H1 (cell line): Measurements from ENCODE around the gene DVL2. TPM values are rescaled to one million over a fixed set of nuclear protein-coding genes. Genes with fewer than 3 reads are reported as not detected.

Experiments used
- CBX5 ChIP-seq: fragments of 300-800, 300-1000 bp; sonication (generic); IDR thresholded peaks from 2 replicates; pipeline ENCODE4 v1.7.1; 2016; ENCODE audit warnings: antibody characterized with exemption, low read length, low read depth
- CBX8 ChIP-seq: fragments of 300-800, 300-1000 bp; sonication (generic); IDR thresholded peaks from 2 replicates; pipeline ENCODE4 v1.7.1; 2016; ENCODE audit warnings: low read depth, low read length, borderline replicate concordance
- CHD1 ChIP-seq: IDR thresholded peaks from 2 replicates; pipeline ENCODE4 v1.6.1; 2012; ENCODE audit warnings: low read depth, low read length, improper control_type of control experiment
- CHD2 ChIP-seq: IDR thresholded peaks from 2 replicates; pipeline ENCODE4 v1.6.1; 2012; ENCODE audit warnings: low read length, improper control_type of control experiment
- FOSL1 ChIP-seq: IDR thresholded peaks from 2 replicates; pipeline ENCODE4 v1.6.1; 2011; ENCODE audit warnings: mild to moderate bottlenecking, low read depth, low read length, moderate library complexity; ENCODE audit not compliant: insufficient read depth
- GTF2F1 ChIP-seq: IDR thresholded peaks from 2 replicates; pipeline ENCODE4 v1.6.1; 2012; ENCODE audit warnings: low read depth, low read length, improper control_type of control experiment, borderline replicate concordance
- HDAC2 ChIP-seq, 2 experiments: fragments of 300-600 bp in 1 of 2; sonication (generic) in 1 of 2; IDR thresholded peaks; 2 replicates each; pipeline ENCODE4 v1.6.1; 2011 to 2012; ENCODE audit warnings: low read depth in 2 of 2, low read length in 2 of 2, mild to moderate bottlenecking in 2 of 2, moderate library complexity in 2 of 2, borderline replicate concordance in 1 of 2, inconsistent platforms in 1 of 2
- JUND ChIP-seq: IDR thresholded peaks from 2 replicates; pipeline ENCODE4 v1.6.1; 2011; ENCODE audit warnings: mild to moderate bottlenecking, improper control_type of control experiment, low read length
- KDM1A ChIP-seq: fragments of 200-600, 300-600 bp; sonication (generic); IDR thresholded peaks from 2 replicates; pipeline ENCODE4 v1.7.1; 2016; ENCODE audit warnings: mild to moderate bottlenecking, low read length, borderline replicate concordance
- KDM5A ChIP-seq: fragments of 200-600 bp; IDR thresholded peaks from 2 replicates; pipeline ENCODE4 v1.7.1; 2012; ENCODE audit warnings: mild to moderate bottlenecking, low read length, inconsistent platforms, mixed read lengths
- MAFK ChIP-seq: IDR thresholded peaks from 2 replicates; pipeline ENCODE4 v1.6.1; 2012; ENCODE audit warnings: low read depth, mild to moderate bottlenecking, improper control_type of control experiment, low read length
- MAX ChIP-seq: IDR thresholded peaks from 2 replicates; pipeline ENCODE4 v1.6.1; 2012; ENCODE audit warnings: inconsistent platforms
- RFX5 ChIP-seq: IDR thresholded peaks from 2 replicates; pipeline ENCODE4 v1.6.1; 2011; ENCODE audit warnings: low read depth, low read length, improper control_type of control experiment, borderline replicate concordance
- SIN3A ChIP-seq, 2 experiments: IDR thresholded peaks in 1 of 2; conservative IDR thresholded peaks in 1 of 2; 2 replicates each; pipeline ENCODE4 v1.6.1; 2011 to 2012; ENCODE audit warnings: low read length in 2 of 2, improper control_type of control experiment in 1 of 2, low read depth in 1 of 2, mild to moderate bottlenecking in 1 of 2
- SIRT6 ChIP-seq: IDR thresholded peaks from one replicate; pipeline ENCODE4 v1.7.1; 2012; ENCODE audit warnings: low read length, inconsistent platforms
- SIX5 ChIP-seq: IDR thresholded peaks from 2 replicates; pipeline ENCODE4 v1.6.1; 2011; ENCODE audit warnings: mild to moderate bottlenecking, low read depth, low read length
- SP2 ChIP-seq: IDR thresholded peaks from 2 replicates; pipeline ENCODE4 v1.6.1; 2012; ENCODE audit warnings: mild to moderate bottlenecking, low read length, inconsistent platforms
- SP4 ChIP-seq: IDR thresholded peaks from 2 replicates; pipeline ENCODE4 v1.6.1; 2012; ENCODE audit warnings: low read length, inconsistent platforms
- SRF ChIP-seq: IDR thresholded peaks from 2 replicates; pipeline ENCODE4 v1.6.1; 2011; ENCODE audit warnings: mild to moderate bottlenecking, low read depth, low read length, moderate library complexity
- TAF1 ChIP-seq: IDR thresholded peaks from 2 replicates; pipeline ENCODE4 v1.6.1; 2011; ENCODE audit warnings: mild to moderate bottlenecking, low read depth, low read length
- TAF7 ChIP-seq: optimal IDR thresholded peaks from 2 replicates; pipeline ENCODE3; 2011; ENCODE audit warnings: low read depth, mild to moderate bottlenecking, inconsistent platforms, low read length, moderate library complexity, borderline replicate concordance
- YY1 ChIP-seq: IDR thresholded peaks from 2 replicates; pipeline ENCODE4 v1.6.1; 2011; ENCODE audit warnings: low read depth, mild to moderate bottlenecking, low read length
- ZNF274 ChIP-seq: IDR thresholded peaks from 2 replicates; pipeline ENCODE4 v1.7.0; 2012; ENCODE audit warnings: low read length, borderline replicate concordance; ENCODE audit errors: extremely low read depth
- polyA plus RNA-seq, 7 experiments: library from polyadenylated mRNA; depleted of rRNA in 3 of 7; stranded (reverse) in 5 of 7; unstranded in 2 of 7; fragments of >200 nt in 5 of 7; fragments of 200-250 nt in 2 of 7; gene quantifications; 1 replicate in 5 of 7; 2 replicates in 1 of 7; 4 replicates in 1 of 7; pipeline versions ENCODE4 v1.2.1 to v1.2.3, GENCODE V29; 2011 to 2013; ENCODE audit warnings: missing spikeins in 2 of 7, mixed read lengths in 2 of 7
- total RNA-seq: library from RNA; stranded (reverse); fragmentation: NEBNext Ultra II Directional; extraction: Animal tissue kit (Norgen Biotek cat#: 25700); gene quantifications from 2 replicates; pipeline ENCODE4 v1.2.1, GENCODE V29; 2021
- TF ChIP-seq, protein P1 (sequence below): IDR thresholded peaks from 2 replicates; pipeline ENCODE4 v1.6.1; 2012; ENCODE audit warnings: inconsistent platforms

The DVL2 gene
- total and polyA plus RNA-seq, 2 of the 8 experiments (the other 6 are each of a cell fraction or from before 2014, with no cell fraction given): 19.0 to 59.6 TPM

GRCh38 chr17:7234083-7234951 lies at the start of gene DVL2 (continued):
- TF ChIP-seq RFX5: no peak
- 0 out of 4 replicates have a peak, but pooled peaks of 1 of the 2 experiments have one; percentile 52 for TF ChIP-seq HDAC2 (IDR thresholded peaks at IDR 0.05; ENCODE audit: borderline replicate concordance in 1 of 2, low read depth in 2 of 2, low read length in 2 of 2)
- peak; percentile 52; the same call in 1 of the 2 replicates for TF ChIP-seq TAF1
- TF ChIP-seq SRF: no peak
- TF ChIP-seq KDM1A: no peak
- TF ChIP-seq FOSL1: no peak
- TF ChIP-seq ZNF274: no peak
- no peak for TF ChIP-seq TAF7
- no peak for TF ChIP-seq JUND
- TF ChIP-seq SIRT6: no peak
- TF ChIP-seq CBX8: no peak
- peak; percentile 93 for TF ChIP-seq MAX
- TF ChIP-seq KDM5A: peak; percentile 72
- no peak for TF ChIP-seq SIX5
- peak; percentile 95 to 97 for TF ChIP-seq SIN3A (conservative IDR thresholded peaks at IDR 0.05 in 1 of 2, IDR thresholded peaks at IDR 0.05 in 1 of 2; ENCODE audit: low read depth in 1 of 2, low read length in 2 of 2)
- TF ChIP-seq MAFK: no peak
- TF ChIP-seq GTF2F1: peak; percentile 92
- no peak for TF ChIP-seq CBX5
- TF ChIP-seq, protein P1, sequence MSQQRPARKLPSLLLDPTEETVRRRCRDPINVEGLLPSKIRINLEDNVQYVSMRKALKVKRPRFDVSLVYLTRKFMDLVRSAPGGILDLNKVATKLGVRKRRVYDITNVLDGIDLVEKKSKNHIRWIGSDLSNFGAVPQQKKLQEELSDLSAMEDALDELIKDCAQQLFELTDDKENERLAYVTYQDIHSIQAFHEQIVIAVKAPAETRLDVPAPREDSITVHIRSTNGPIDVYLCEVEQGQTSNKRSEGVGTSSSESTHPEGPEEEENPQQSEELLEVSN: peak; percentile 78
- peak; percentile 99 for TF ChIP-seq SP4
- TF ChIP-seq SP2: no peak
- TF ChIP-seq CHD1: no peak
- no peak; the same call in 1 of the 2 replicates for TF ChIP-seq YY1
- peak; percentile 21; the same call in 1 of the 2 replicates for TF ChIP-seq CHD2
